ENCODE data around the gene AGBL5.

GRCh38 chr2:27038631-27039339 is 12.7 kb upstream of the AGBL5 start:
- TF ChIP-seq CTCF (optimal IDR thresholded peaks at IDR 0.05 in 1 of 3, IDR thresholded peaks at IDR 0.05 in 1 of 3, conservative IDR thresholded peaks at IDR 0.05 in 1 of 3; ENCODE audit: extremely low read depth in 1 of 3, insufficient read depth in 2 of 3, low read length in 3 of 3) = no peak
- no peak for TF ChIP-seq EZH2 (IDR thresholded peaks at IDR 0.05; ENCODE audit: low read length)
